CD14-positive monocyte (primary cell): ENCODE results near the gene MDH1. TPM values are rescaled to one million over a fixed set of nuclear protein-coding genes. Genes with fewer than 3 reads are reported as not detected.

ENCODE experiments used
- DNase-seq, 3 donors: peaks; one replicate each; pipeline ENCODE4 v3.0.0-alpha.2; 2011 to 2022
- H2AFZ ChIP-seq: 2 replicates; pipeline ENCODE4 v1.6.0; 2012; ENCODE audit warnings: mild to moderate bottlenecking, low read depth, low read length, inconsistent platforms; ENCODE audit not compliant: insufficient read depth, poor library complexity, severe bottlenecking
- H3K27ac ChIP-seq, 2 donors: 1 replicate in 1 of 2; 2 replicates in 1 of 2; pipeline ENCODE4 v1.5.1; 2012 to 2013; ENCODE audit warnings: low read length in 2 of 2, control low read depth in 1 of 2, inconsistent platforms in 1 of 2, low read depth in 1 of 2, mild to moderate bottlenecking in 1 of 2
- H3K27me3 ChIP-seq, 2 donors: one replicate each; pipeline versions ENCODE4 v1.6.0 to v1.6.1; 2011 to 2013; ENCODE audit warnings: low read length in 2 of 2; ENCODE audit not compliant: control insufficient read depth in 2 of 2, insufficient read depth in 2 of 2
- H3K36me3 ChIP-seq, 2 donors: replicated peaks in 1 of 2; 1 replicate in 1 of 2; 2 replicates in 1 of 2; pipeline versions ENCODE4 v1.5.1 to v1.6.1; 2012 to 2013; ENCODE audit warnings: low read length in 2 of 2, control low read depth in 1 of 2, inconsistent platforms in 1 of 2, mild to moderate bottlenecking in 1 of 2; ENCODE audit not compliant: insufficient read depth in 2 of 2, control insufficient read depth in 1 of 2
- H3K4me1 ChIP-seq, 2 donors: 1 replicate in 1 of 2; 2 replicates in 1 of 2; pipeline versions ENCODE4 v1.5.1 to v1.6.1; 2012 to 2013; ENCODE audit warnings: low read length in 2 of 2, control low read depth in 1 of 2, inconsistent platforms in 1 of 2, mild to moderate bottlenecking in 1 of 2, moderate library complexity in 1 of 2; ENCODE audit not compliant: insufficient read depth in 2 of 2, control insufficient read depth in 1 of 2
- H3K4me2 ChIP-seq: replicated peaks from 2 replicates; pipeline ENCODE3; 2012; ENCODE audit warnings: low read length, moderate library complexity, mild to moderate bottlenecking; ENCODE audit not compliant: poor library complexity, severe bottlenecking; ENCODE audit errors: extremely low read depth
- H3K4me3 ChIP-seq, 3 experiments: fragments of 200-600 bp in 1 of 3; sonication (generic) in 1 of 3; replicated peaks in 1 of 3; 1 replicate in 2 of 3; 2 replicates in 1 of 3; pipeline ENCODE4 v1.5.1; 2011 to 2013; ENCODE audit warnings: low read length in 3 of 3, mild to moderate bottlenecking in 3 of 3, control low read depth in 2 of 3, low read depth in 2 of 3, inconsistent platforms in 1 of 3, moderate library complexity in 1 of 3
- H3K79me2 ChIP-seq: 2 replicates; pipeline ENCODE4 v1.6.0; 2012; ENCODE audit warnings: mild to moderate bottlenecking, control low read depth, inconsistent platforms, low read length, moderate library complexity; ENCODE audit not compliant: insufficient read depth
- H3K9ac ChIP-seq: 2 replicates; pipeline ENCODE4 v1.6.0; 2017; ENCODE audit warnings: low read length, mild to moderate bottlenecking; ENCODE audit not compliant: insufficient read depth, poor library complexity, severe bottlenecking
- H3K9me3 ChIP-seq, 2 donors: replicated peaks in 1 of 2; 1 replicate in 1 of 2; 2 replicates in 1 of 2; pipeline versions ENCODE4 v1.5.1 to v1.6.1; 2012 to 2013; ENCODE audit warnings: low read length in 2 of 2, control low read depth in 1 of 2; ENCODE audit not compliant: control insufficient read depth in 1 of 2, insufficient read depth in 1 of 2
- H4K20me1 ChIP-seq: 2 replicates; pipeline ENCODE4 v1.6.0; 2012; ENCODE audit warnings: mild to moderate bottlenecking, low read length, control low read depth, moderate library complexity; ENCODE audit not compliant: insufficient read depth
- H3K27ac Mint-ChIP-seq, 7 donors: one replicate each; pipeline ENCODE4 v1.8.0; 2020; ENCODE audit warnings: mild to moderate bottlenecking in 7 of 7, mixed read lengths in 7 of 7, moderate library complexity in 6 of 7, inconsistent platforms in 2 of 7
- H3K27me3 Mint-ChIP-seq, 3 donors: one replicate each; pipeline ENCODE4 v1.8.0; 2021 to 2022; ENCODE audit warnings: low read depth in 3 of 3, mild to moderate bottlenecking in 3 of 3, mixed read lengths in 3 of 3, moderate library complexity in 3 of 3, inconsistent platforms in 1 of 3
- H3K36me3 Mint-ChIP-seq, 2 donors: one replicate each; pipeline ENCODE4 v1.8.0; 2020; ENCODE audit warnings: mixed read lengths in 2 of 2, inconsistent platforms in 1 of 2, mild to moderate bottlenecking in 1 of 2
- H3K4me1 Mint-ChIP-seq: one replicate; pipeline ENCODE4 v1.8.0; 2020; ENCODE audit warnings: mild to moderate bottlenecking, mixed read lengths
- H3K4me3 Mint-ChIP-seq, 2 donors: one replicate each; pipeline ENCODE4 v1.8.0; 2020; ENCODE audit warnings: mild to moderate bottlenecking in 2 of 2, mixed read lengths in 2 of 2, moderate library complexity in 1 of 2
- H3K9me3 Mint-ChIP-seq, 7 donors: one replicate each; pipeline ENCODE4 v1.8.0; 2020 to 2022; ENCODE audit warnings: mixed read lengths in 7 of 7, mild to moderate bottlenecking in 6 of 7, moderate library complexity in 6 of 7, inconsistent platforms in 2 of 7
- CTCF ChIP-seq: fragments of 200-600 bp; IDR thresholded peaks from one replicate; pipeline ENCODE4 v1.8.0; 2022; ENCODE audit warnings: antibody characterized with exemption, mild to moderate bottlenecking
- intact Hi-C, 2 donors: fragments of 100-400 bp; cut with micrococcal nuclease; formaldehyde crosslinking; loops; one replicate each; pipeline versions ENCODE4 v1.15.0 to v1.15.1; 2023
- polyA plus RNA-seq, 3 donors: library from polyadenylated mRNA; depleted of rRNA in 1 of 3; unstranded in 2 of 3; stranded (reverse) in 1 of 3; fragments of 300-500 nt in 2 of 3; fragments of >200 nt in 1 of 3; fragmentation: Illumina TruSeq in 2 of 3; gene quantifications; 1 replicate in 2 of 3; 2 replicates in 1 of 3; pipeline ENCODE4 v1.2.3, GENCODE V29; 2012 to 2021

Gene MDH1
- polyA plus RNA-seq, 3 donors, result 63.2 to 218 (median 197) TPM

- H3K36me3 Mint-ChIP-seq, result peaks cover 22 to 28% of the 10 kb centered on the region in 2 donors
- DNase-seq, result no peak
- H3K79me2 ChIP-seq, result no peaks in the 10 kb centered on the region
- no peaks in the 10 kb centered on the region for H3K27me3 ChIP-seq
- H2AFZ ChIP-seq, result no peak overlapping the region
- no peak for TF ChIP-seq CTCF
- H3K27ac ChIP-seq, result no peak overlapping the region
- no peaks in the 10 kb centered on the region for H3K36me3 ChIP-seq
- no peaks in the 10 kb centered on the region for H3K4me1 Mint-ChIP-seq
- no peaks in the 10 kb centered on the region for H3K4me1 ChIP-seq
- no peak overlapping the region for H3K27ac Mint-ChIP-seq
- peaks cover 0 to 3% (median 1%) of the 10 kb centered on the region in 3 donors for H3K27me3 Mint-ChIP-seq
- H4K20me1 ChIP-seq, result no peaks in the 10 kb centered on the region
- H3K9me3 ChIP-seq, result peaks cover 28 to 31% of the 10 kb centered on the region in 2 donors
- H3K9me3 Mint-ChIP-seq, result peaks cover 32 to 53% (median 43%) of the 10 kb centered on the region in 7 donors
- no peak overlapping the region for H3K4me3 ChIP-seq
- H3K4me2 ChIP-seq, result no peak overlapping the region
- no peak overlapping the region for H3K4me3 Mint-ChIP-seq
- intact Hi-C loops, result no loop called here
- H3K9ac ChIP-seq, result no peak overlapping the region
These were observed 26.0 kb upstream of the MDH1 start for GRCh38 chr2:63562751-63563150.

- H3K36me3 Mint-ChIP-seq, result peaks cover 5 to 18% of the 10 kb centered on the region in 2 donors
These were observed 19.0 kb upstream of the MDH1 start for GRCh38 chr2:63569740-63570139.

More at GRCh38 chr2:63569740-63570139, 19.0 kb upstream of the MDH1 start:
- DNase-seq, result no peak
- intact Hi-C loops, result no loop called here
- Histone ChIP-seq H3K9ac (no peak overlapping the region), H3K36me3 (no peaks in the 10 kb centered on the region), H3K4me2 (no peak overlapping the region), H2AFZ (no peak overlapping the region), H4K20me1 (no peaks in the 10 kb centered on the region), H3K27me3 (no peaks in the 10 kb centered on the region), H3K27ac (no peak overlapping the region), H3K4me3 (no peak overlapping the region), H3K9me3 (peaks cover 22 to 34% of the 10 kb centered on the region in 2 donors), H3K79me2 (no peaks in the 10 kb centered on the region), H3K4me1 (no peaks in the 10 kb centered on the region)
- Mint-ChIP-seq H3K27me3 (peaks cover 0 to 3% (median 0%) of the 10 kb centered on the region in 3 donors), H3K4me1 (no peaks in the 10 kb centered on the region), H3K4me3 (no peak overlapping the region), H3K9me3 (peaks cover 27 to 45% (median 40%) of the 10 kb centered on the region in 7 donors), H3K27ac (no peak overlapping the region)
- no peak for TF ChIP-seq CTCF
